Epithelial cell of prostate (primary cell): ENCODE measurements around the gene ETV4.

Experiments used
- DNase-seq: peaks from one replicate; pipeline ENCODE4 v3.0.0-alpha.2; 2011; ENCODE audit warnings: low read depth, low spot score
- H3K27ac ChIP-seq: fragments of 450-650 bp; 2 replicates; pipeline ENCODE4 v1.5.1; 2017; ENCODE audit warnings: mild to moderate bottlenecking

The ETV4 gene

GRCh38 chr17:43547189-43547550, 1.0 kb upstream of the ETV4 start:
- DNase-seq = no peak

DNA sequence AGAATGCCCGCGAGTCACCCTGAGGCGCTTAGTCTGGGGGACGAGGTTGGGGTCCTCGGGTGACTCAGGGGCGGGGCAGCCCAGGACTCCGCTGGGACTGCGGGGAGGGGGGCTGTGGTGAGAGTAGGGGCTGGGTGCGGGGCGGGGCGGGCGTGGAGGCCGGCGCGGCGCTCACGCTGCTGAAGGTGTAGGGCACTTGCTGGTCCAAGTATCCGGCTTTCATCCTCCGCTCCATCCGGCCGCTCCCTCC, 832 bp downstream of the ETV4 start:
- no peak for DNase-seq
- H3K27ac ChIP-seq = peak overlapping the region; percentile 87

More at GRCh38 chr17:43547189-43547550, 1.0 kb upstream of the ETV4 start:
- H3K27ac ChIP-seq = peak overlapping the region; percentile 87

GRCh38 chr17:43543771-43544575, 2.2 kb downstream of the ETV4 start:
- H3K27ac ChIP-seq = peak overlapping the region; percentile 87
- DNase-seq = no peak

DNA sequence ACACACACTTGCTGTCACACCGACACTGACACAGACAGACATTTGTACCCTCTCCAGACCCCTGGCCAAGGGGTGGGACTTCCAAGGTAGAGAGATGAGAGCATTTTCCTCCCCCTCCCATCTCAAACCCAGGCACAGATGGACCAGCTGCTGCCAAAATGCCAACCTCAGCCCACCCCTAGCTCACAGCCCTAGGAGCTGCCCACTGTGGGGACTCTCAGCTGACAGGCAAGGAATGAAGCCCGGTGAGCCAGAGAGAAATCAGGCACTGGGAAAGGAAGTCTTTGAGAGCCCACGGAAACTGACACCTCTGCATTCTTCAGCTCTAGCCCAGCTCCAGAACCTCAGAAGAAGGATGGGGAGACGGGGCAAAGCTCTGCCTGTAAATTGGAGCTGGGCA, 2.8 kb downstream of the ETV4 start:
- H3K27ac ChIP-seq = no peak overlapping the region
- no peak for DNase-seq

GRCh38 chr17:43542859-43543258, 3.3 kb downstream of the ETV4 start:
- no peak for DNase-seq
- H3K27ac ChIP-seq = no peak overlapping the region

DNA sequence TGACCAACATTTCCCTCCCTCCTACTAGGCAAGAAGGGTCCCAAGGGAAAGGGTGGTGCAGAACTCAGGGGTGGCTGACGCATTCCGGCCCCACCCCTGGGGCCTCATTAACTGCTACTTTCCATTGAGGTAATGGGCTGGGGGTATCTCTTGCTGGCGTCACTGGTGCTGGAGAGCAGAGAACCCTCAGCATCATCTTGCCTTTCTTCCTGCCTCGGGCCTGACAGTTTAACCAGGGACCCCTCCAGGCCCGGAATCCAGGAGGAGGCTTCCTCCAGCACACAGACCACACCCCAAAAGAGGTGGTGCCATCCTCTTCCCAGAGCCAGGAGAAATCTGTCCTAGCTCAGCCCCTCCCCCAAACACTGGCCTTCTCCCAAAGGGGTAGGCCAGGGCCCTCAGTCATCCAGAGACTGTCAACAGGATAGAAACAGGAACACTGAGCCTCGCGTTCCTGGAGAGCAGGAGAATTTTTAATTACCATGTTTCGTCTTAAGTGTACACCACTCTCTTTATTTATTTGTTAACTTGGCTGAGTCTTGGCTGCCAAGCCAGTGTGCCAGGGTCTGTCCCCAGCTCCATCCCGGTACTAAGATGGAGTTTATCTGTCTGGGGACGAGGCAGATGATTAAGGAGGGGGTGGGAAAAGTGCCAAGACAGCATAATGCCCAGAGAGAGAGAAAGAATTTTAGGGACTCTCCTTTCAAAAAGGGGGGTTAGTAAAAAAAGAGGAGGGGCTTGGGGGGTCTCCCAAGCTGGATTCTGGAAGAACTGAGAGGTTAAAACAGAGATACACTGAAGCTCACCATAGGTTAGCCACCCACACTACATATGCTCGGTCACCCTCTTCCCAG, 5.1 kb downstream of the ETV4 start:
- DNase-seq = no peak
- no peak overlapping the region for H3K27ac ChIP-seq

DNA sequence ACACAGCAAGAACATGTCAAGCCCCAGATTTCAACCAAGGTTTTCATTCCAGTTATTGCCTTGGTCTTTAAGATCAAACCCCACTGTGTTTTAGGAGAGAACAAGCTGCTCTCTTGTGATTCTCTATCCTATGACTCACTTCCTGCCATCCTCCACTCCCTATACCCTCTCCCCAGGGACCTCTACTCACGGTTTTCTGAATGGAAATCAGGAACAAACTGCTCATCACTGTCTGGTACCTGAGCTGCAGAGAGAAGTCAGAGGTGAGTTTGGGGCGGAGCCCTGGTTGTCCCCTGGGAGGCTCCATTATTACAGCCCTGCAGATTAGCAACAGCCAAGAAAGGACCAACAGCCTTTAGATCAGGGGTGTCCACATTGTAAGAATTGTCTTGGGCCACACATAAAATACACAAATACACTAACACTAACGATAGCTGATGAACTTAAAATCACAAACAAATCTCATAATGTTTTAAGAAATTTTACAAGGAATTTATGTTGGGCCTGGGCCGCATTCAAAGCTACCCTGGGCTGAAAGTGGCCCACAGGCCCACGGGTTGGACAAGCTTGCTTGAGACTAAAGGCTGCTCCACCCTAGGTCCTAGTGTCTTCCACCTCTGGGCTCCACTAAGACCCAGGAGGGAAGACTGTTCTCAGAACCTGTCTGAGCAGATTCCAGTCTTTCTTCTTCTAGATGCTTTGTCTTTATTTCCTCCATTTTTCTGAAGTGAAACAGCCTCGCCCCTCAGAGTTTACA, 9.7 kb downstream of the ETV4 start:
- peak overlapping the region; percentile 70 for H3K27ac ChIP-seq
- DNase-seq = no peak

- no peak overlapping the region for H3K27ac ChIP-seq
- no peak for DNase-seq
Observed at GRCh38 chr17:43534909-43535308, 11.2 kb downstream of the ETV4 start.

- no peak for DNase-seq
Observed at GRCh38 chr17:43533699-43534098, 12.4 kb downstream of the ETV4 start.

GRCh38 chr17:43532581-43532980, 13.6 kb downstream of the ETV4 start:
- DNase-seq = no peak
- H3K27ac ChIP-seq = no peak overlapping the region

More at GRCh38 chr17:43533699-43534098, 12.4 kb downstream of the ETV4 start:
- no peak overlapping the region for H3K27ac ChIP-seq

DNA sequence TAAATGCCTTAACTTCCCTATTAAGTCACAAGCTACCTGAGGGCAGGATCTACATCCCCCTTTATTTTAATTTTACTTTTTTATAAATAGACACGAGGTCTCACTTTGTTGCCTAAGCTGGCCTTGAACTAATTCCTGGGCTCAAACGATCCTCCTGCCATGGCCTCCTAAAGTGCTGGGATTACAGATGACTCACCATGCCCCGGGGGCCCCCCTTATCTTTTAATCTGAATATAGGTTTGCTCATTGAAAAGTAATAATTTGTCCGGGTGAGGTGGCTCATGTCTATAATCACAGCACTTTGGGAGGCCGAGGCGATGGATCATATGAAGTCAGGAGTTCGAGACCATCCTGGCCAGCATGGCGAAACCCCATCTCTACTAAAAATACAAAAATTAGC, 14.2 kb downstream of the ETV4 start:
- no peak for DNase-seq
- no peak overlapping the region for H3K27ac ChIP-seq

- peak overlapping the region; percentile 43 for H3K27ac ChIP-seq
- DNase-seq = no peak
Observed at GRCh38 chr17:43531082-43531378, 15.1 kb downstream of the ETV4 start.

- DNase-seq = no peak
- peak overlapping the region; percentile 43 for H3K27ac ChIP-seq
Observed at GRCh38 chr17:43530288-43531081, 15.7 kb downstream of the ETV4 start.

- peak overlapping the region; percentile 43 for H3K27ac ChIP-seq
- no peak for DNase-seq
Observed at GRCh38 chr17:43529947-43530287, 16.2 kb downstream of the ETV4 start.

GRCh38 chr17:43528988-43529814, 16.9 kb downstream of the ETV4 start:
- no peak for DNase-seq
- no peak overlapping the region for H3K27ac ChIP-seq

GRCh38 chr17:43528319-43528987, 17.7 kb downstream of the ETV4 start:
- H3K27ac ChIP-seq = no peak overlapping the region
- DNase-seq = no peak

- H3K27ac ChIP-seq = no peak overlapping the region
- DNase-seq = no peak
Observed at GRCh38 chr17:43526886-43527648, 19.1 kb downstream of the ETV4 start.

GRCh38 chr17:43524945-43525575, 21.1 kb downstream of the ETV4 start:
- H3K27ac ChIP-seq = no peak overlapping the region
- no peak for DNase-seq
